Parathyroid adenoma (tissue), 2 donors: ENCODE results near the gene TAMALIN.

Experiments used
- H2AFZ ChIP-seq: fragments of 300-600 bp; sonication (generic); one replicate; pipeline ENCODE4 v1.7.0; 2017; ENCODE audit warnings: antibody characterized with exemption, mild to moderate bottlenecking
- H3K27ac ChIP-seq: fragments of 300-600 bp; sonication (generic); one replicate; pipeline ENCODE4 v1.7.0; 2017
- H3K27me3 ChIP-seq: fragments of 300-600 bp; sonication (generic); one replicate; pipeline ENCODE4 v1.7.0; 2017; ENCODE audit warnings: low read length; ENCODE audit not compliant: control insufficient read depth, insufficient read depth
- H3K36me3 ChIP-seq: fragments of 300-600 bp; sonication (generic); one replicate; pipeline ENCODE4 v1.7.0; 2017; ENCODE audit warnings: low read length; ENCODE audit not compliant: control insufficient read depth, insufficient read depth
- H3K4me1 ChIP-seq: fragments of 300-600 bp; sonication (generic); one replicate; pipeline ENCODE4 v1.7.0; 2017; ENCODE audit warnings: control low read depth
- H3K4me2 ChIP-seq: fragments of 300-600 bp; sonication (generic); one replicate; pipeline ENCODE4 v1.7.0; 2017; ENCODE audit warnings: low read length
- H3K4me3 ChIP-seq: fragments of 300-600 bp; sonication (generic); one replicate; pipeline ENCODE4 v1.7.0; 2017; ENCODE audit warnings: low read depth, low read length
- H3K79me2 ChIP-seq: fragments of 300-600 bp; sonication (generic); one replicate; pipeline ENCODE4 v1.7.0; 2017; ENCODE audit warnings: control low read depth
- H3K9ac ChIP-seq: fragments of 300-600 bp; sonication (generic); one replicate; pipeline ENCODE4 v1.7.0; 2017; ENCODE audit warnings: mild to moderate bottlenecking
- H3K9me3 ChIP-seq: fragments of 300-600 bp; sonication (generic); one replicate; pipeline ENCODE4 v1.7.0; 2017; ENCODE audit warnings: low read length; ENCODE audit not compliant: control insufficient read depth
- TF ChIP-seq, protein P1 (sequence below): fragments of 300-600 bp; sonication (generic); IDR thresholded peaks from one replicate; pipeline ENCODE4 v1.7.0; 2017; ENCODE audit warnings: antibody characterized with exemption, mild to moderate bottlenecking
- donor health status: primary hyperparathyroidism.

The TAMALIN gene

DNA sequence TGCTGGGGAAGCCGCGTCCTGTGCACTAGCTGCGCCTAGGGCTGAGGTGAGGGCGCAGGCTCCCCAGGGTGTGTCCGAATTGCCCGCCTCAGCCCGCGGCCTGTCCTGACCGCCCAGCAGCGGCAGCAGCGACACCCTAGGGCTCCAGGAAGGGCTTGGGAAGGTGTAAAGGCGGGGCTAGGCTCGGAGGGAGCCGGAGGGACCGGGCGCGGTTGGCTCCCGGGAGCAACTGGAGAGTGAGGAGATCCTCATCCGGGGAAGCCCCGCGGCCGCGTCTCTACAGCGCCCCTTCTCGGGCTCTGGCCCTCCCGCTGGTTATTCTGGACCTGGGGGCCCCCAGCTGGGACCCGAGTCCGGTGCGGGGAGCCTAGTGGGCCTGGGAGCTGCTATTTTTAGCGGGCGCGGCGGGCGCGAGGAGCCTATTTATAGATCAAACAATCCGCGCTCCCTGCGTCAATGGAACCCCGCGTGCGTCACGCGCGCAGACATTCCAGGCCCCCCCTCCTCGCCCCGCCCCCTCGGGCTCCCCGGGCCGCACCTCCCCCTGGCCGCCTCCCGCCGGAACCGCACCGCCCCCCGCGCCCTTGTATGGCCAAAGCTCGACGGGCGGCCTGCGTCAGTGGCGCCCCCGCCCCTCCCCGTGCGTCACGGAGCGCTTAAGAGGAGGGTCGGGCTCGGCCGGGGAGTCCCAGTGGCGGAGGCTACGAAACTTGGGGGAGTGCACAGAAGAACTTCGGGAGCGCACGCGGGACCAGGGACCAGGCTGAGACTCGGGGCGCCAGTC is 44.2 kb downstream of the TAMALIN start, which contains the start of gene NR4A1:
Gene NR4A1 (plus strand): TSS at position 685 of the 784 bp plus-strand sequence. CDS start 2,887 bp downstream, outside the sequence.
- H3K9me3 ChIP-seq, result no peaks in the 10 kb centered on the region

DNA sequence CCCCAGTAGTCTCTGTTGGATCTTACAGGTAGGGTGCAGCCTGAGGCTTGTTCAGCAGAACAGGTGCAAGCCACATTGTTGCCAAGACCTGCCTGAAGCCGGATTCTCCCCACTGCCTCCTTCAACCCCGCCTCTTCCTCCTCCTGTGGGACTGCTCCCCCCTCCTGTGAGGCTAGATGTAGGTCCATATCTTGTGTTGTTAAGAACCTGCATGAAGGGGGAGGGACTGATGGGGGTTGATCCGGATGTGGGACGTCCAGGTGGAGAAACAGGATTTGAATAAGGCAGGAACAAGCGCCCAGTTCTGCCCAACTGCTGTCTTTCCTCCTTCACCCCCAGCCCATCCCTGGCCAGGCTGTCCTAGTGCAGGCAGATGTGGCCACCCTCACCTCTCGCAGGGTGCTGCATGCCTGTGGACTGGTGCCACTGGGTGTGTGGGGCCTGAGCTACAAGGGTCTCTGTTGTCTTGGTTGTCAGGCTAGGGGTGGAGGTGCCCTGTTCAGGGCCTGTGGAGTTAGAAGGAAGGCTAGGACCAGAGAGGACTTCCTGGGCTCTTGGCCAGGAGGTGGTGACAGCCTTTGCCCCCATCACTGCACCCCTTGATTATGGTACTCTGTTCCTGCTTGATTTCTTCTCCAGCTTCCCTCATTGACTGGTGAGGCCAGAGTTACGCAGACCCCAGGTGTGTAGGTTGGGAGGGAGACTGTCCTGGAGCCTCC is 45.9 kb downstream of the TAMALIN start:
- Histone ChIP-seq H3K9me3 (no peaks in the 10 kb centered on the region), H3K4me1 (peaks cover 11% of the 10 kb centered on the region), H3K27ac (peak overlapping the region; percentile 94), H2AFZ (peak overlapping the region; percentile 80), H3K27me3 (no peaks in the 10 kb centered on the region), H3K4me2 (peak overlapping the region; percentile 81), H3K79me2 (peaks cover under 1% of the 10 kb centered on the region), H3K9ac (no peak overlapping the region), H3K36me3 (no peaks in the 10 kb centered on the region), H3K4me3 (peak overlapping the region; percentile 60)
- TF ChIP-seq, protein P1, sequence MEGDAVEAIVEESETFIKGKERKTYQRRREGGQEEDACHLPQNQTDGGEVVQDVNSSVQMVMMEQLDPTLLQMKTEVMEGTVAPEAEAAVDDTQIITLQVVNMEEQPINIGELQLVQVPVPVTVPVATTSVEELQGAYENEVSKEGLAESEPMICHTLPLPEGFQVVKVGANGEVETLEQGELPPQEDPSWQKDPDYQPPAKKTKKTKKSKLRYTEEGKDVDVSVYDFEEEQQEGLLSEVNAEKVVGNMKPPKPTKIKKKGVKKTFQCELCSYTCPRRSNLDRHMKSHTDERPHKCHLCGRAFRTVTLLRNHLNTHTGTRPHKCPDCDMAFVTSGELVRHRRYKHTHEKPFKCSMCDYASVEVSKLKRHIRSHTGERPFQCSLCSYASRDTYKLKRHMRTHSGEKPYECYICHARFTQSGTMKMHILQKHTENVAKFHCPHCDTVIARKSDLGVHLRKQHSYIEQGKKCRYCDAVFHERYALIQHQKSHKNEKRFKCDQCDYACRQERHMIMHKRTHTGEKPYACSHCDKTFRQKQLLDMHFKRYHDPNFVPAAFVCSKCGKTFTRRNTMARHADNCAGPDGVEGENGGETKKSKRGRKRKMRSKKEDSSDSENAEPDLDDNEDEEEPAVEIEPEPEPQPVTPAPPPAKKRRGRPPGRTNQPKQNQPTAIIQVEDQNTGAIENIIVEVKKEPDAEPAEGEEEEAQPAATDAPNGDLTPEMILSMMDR, result no peak

More for the DNA sequence above, 44.2 kb downstream of the TAMALIN start, which contains the start of gene NR4A1:
- TF ChIP-seq, protein P1, result peak; percentile 49
- Histone ChIP-seq H2AFZ (peak within 1 kb of the TSS; percentile 80), H3K4me3 (peak within 1 kb of the TSS; percentile 60), H3K79me2 (peaks cover 4% of the 10 kb centered on the region), H3K4me2 (peak within 1 kb of the TSS; percentile 81), H3K27ac (peak within 1 kb of the TSS; percentile 94), H3K36me3 (no peaks in the 10 kb centered on the region), H3K9ac (peak within 1 kb of the TSS; percentile 73), H3K27me3 (no peaks in the 10 kb centered on the region), H3K4me1 (peaks cover 11% of the 10 kb centered on the region)

DNA sequence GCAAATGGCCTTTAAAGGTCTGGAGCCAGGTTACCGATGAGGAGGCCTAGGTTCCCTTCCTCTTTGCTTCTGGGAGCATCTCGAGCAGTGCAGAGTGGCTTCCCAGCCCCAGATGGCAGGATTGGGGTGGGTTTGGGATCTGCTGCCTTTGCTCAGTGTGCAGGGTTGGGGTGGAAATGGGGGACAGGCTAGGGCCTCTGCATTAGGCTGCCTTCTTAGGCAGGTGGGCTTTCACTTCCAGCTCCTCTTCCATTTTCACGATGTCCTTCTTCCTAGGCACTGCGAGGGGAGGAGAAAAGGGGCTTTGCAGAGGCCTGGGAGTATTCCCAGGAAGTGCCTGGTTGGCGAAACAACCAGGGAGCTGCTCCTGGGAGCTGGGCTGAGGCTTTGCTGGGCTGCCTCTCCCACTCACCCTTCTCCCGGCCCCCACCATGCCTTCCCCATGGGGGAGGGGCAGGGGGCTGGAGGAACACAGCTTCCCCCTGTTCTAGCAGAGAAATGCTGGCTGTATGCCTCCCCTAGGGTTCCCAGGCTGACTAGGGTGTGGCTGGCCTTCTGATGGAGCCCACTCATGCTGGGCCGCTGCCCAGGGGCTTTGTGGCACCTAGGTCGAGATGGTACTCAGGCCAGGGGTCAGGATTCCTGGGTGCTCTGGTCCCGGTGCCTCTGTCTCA is 46.9 kb downstream of the TAMALIN start:
- Histone ChIP-seq H3K36me3 (no peaks in the 10 kb centered on the region), H3K9ac (no peak overlapping the region), H3K27me3 (no peaks in the 10 kb centered on the region), H3K4me1 (peaks cover 11% of the 10 kb centered on the region), H3K9me3 (no peaks in the 10 kb centered on the region), H2AFZ (no peak overlapping the region), H3K4me3 (peak overlapping the region; percentile 7), H3K27ac (no peak overlapping the region), H3K79me2 (no peaks in the 10 kb centered on the region), H3K4me2 (no peak overlapping the region)
- TF ChIP-seq, protein P1, result no peak

DNA sequence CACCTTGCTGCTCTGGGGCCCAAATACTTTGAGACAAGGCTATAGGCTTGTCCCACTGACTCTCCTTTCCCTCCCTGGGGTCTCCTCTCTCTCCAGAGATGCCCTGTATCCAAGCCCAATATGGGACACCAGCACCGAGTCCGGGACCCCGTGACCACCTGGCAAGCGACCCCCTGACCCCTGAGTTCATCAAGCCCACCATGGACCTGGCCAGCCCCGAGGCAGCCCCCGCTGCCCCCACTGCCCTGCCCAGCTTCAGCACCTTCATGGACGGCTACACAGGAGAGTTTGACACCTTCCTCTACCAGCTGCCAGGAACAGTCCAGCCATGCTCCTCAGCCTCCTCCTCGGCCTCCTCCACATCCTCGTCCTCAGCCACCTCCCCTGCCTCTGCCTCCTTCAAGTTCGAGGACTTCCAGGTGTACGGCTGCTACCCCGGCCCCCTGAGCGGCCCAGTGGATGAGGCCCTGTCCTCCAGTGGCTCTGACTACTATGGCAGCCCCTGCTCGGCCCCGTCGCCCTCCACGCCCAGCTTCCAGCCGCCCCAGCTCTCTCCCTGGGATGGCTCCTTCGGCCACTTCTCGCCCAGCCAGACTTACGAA is 47.6 kb downstream of the TAMALIN start:
- Histone ChIP-seq H3K9me3 (no peaks in the 10 kb centered on the region), H3K36me3 (no peaks in the 10 kb centered on the region), H3K27me3 (no peaks in the 10 kb centered on the region), H3K4me2 (no peak overlapping the region), H3K27ac (no peak overlapping the region), H2AFZ (no peak overlapping the region), H3K9ac (no peak overlapping the region), H3K79me2 (no peaks in the 10 kb centered on the region), H3K4me3 (no peak overlapping the region), H3K4me1 (peaks cover 11% of the 10 kb centered on the region)
- TF ChIP-seq, protein P1, result no peak
